GM18907 (cell line): ENCODE data around the gene STPG4.
A peak's percentile ranks its signal among the peaks of the same experiment; 100 is the strongest.

Experiments
- ATAC-seq: cut with Tn5 transposase; IDR thresholded peaks from one replicate; pipeline ENCODE4 v1.9.1; 2021; ENCODE audit warnings: mild to moderate bottlenecking, moderate library complexity; ENCODE audit not compliant: unreplicated experiment

The STPG4 gene

DNA sequence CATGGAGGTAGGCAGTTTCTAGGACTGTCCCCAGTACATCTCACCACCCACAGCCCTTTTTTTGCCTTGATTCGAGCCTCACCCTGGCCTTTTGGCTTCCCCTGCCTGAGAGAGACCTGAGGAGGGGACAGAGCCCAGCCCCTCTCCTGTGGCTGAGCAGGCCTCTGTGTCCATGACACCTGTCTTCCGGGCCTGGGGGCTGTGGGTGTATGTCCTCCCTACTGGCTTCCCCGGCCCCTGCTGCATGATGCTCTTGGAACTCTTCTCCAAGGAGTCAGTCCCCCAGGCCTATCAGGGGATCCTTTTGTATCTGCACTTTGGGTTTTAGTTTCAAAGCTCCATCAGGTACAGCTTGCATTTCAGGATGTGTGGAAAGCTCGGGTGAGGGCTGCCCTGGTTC lies 80.4 kb downstream of the STPG4 start:
- no peak for ATAC-seq

DNA sequence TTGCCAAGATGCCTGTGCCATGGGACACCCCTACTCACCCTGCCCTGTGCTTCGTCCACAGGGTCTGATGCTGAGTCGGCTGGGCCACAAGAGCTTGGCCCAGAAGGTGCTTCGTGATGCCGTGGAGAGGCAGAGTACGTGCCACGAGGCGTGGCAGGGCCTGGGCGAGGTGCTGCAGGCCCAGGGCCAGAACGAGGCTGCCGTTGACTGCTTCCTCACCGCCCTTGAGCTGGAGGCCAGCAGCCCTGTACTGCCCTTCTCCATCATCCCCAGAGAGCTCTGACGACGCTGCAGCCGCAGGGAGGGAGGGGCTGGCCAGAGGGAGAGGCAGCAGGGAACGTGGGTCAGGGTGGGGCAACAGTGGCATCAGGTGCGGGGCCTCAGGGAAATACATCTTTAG lies 81.5 kb downstream of the STPG4 start:
- ATAC-seq = no peak

DNA sequence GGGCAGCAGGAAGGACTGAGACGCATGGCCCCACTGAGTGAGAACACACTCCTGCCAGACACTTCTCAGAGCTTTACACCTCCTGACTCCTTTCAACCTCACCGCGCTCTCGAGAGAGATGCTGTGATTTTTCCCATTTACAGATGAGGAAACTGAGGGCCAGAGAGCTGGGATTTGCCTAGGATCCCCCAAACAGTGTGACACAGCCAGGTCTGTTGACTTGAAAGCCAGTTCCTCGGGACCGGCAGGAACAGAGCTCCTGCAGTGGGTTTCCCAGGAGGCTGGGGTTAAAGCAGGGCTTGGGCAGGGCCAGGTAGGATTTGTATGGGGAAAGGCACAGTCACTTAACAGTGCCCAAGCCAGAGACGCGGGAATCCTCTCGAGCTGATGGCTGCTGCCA lies 81.9 kb downstream of the STPG4 start:
- no peak for ATAC-seq

DNA sequence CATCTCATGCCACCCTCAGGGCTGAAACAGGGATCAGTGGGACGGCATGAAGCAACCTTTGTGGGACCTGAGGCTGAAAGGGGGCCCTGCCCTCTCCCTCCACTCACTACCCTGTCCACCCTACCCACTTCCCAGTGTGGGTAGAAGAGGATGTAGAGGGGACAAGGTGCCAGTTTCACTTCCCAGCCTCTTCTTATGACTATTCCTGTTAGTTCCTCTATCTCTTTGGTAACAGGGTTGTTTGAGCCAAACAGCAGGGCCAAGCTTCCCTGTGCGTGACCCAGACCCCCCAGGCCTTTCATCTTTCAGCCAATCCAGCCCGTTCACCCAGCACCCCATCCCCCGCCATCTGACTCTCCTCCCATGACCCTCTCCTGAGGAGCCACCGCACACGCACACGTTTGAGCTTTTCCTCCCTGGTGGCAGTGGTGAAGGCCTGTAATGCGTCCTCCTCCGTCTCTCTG lies 82.3 kb downstream of the STPG4 start:
- no peak for ATAC-seq

DNA sequence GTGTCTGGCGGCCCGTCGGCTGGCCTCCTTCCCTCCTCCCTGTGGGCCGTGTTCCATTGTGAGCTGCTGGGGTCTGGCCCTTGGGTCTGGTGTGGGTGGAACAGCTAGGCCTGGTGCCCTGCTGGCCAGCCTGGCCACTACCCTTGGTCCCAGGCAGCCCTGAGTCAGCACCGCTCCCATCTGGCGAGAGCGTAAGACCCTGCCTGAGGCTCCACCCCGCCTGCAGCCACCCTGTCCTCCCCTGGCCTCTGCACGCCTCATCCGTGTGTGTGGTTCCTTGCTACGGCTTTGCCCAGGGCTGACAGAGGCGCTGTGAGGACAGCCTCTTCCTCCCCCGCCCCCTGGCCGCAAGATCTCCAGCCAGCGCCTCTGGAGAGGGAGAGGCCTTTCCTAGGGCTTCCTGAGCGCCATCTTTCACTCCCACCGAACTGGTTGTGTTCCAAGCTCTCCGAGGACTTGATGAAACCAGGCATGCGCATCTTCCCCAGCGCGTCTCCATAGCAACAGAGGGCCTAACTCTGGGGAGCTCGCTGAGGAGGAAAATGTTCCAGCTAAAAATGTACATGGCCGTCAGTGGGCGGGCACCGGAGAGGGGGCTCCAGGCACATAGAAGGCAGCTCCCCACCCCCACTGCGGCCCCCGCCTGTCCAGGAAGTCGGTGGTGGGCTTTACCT lies 83.0 kb downstream of the STPG4 start:
- ATAC-seq = peak; percentile 2

DNA sequence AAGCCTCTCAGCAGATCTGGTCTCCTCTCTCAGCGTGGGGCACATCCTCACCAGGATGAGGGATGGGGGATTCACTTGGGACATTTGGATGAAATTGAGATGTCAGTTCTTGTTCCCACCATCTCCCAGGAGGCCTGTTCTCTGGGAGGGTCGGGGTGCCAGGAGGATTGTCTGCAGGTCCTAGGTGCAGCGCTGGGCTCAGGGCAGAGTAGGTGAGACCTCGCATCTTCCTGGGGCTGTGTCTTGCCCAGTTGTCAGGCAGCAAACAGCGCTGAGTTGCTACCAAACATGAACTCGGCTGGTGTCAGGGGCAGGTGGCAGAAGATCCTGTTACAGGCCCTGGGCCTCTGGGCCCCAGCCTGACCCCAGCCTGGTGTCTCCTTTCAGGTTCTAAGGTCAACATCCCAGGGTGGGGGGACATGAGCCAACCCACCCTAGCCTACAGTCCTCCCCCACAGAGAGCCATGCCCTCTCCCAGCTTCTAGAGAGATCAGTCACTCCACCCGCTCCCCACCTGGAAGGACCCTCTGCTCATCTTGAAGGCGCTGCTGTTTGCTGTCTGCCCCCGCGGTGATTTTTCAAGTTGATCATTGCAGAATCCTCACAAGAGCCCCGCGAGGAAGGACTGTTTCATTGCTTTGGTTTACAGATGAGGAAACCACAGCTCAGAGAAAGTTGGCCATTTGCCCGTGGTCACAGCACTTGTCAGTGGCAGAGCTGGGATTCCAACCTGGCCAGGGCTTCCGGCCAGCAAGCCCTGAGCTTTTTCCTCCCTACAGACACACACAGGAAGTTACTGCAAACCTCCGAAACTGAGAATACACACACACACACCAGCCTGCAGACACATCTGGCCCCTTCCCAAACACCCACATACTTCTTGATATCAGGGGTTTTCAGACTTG lies 83.9 kb downstream of the STPG4 start:
- peak; percentile 75 for ATAC-seq

DNA sequence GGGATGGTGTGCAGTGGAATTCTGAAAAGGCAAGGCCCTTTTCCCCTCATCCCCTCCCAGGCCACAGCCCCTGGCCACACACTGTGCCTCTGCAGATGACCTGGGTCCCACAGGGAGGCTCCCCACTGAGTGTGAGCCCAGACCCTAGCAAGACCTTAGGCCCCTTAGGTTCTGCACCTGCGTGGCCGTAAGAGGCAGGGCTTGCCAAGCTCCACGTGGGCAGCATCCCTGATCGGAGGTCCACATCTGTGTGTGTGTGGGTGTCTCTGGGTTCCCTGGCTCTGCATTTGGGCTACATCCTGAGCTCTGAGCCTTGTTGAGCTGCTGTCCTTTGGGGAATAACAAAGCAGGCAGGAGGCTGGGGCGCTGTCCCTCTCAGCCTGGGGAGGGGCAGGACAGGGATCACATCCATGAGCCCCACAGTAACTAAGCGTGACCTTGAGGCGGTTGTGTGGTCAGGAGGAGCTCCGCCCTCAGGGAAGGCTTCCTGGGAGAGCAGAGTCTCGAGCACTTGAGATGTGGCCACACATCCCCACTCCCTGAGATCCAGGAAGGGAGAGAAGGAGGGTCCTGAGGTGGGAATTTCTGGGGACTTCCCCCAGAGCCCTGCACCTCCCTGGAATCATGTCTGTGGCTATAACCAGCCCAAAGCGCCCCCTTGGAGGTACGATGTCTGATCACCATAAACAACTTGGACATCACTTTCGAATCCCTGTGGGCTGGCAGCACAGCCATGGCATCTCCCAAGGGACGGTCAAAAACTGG lies 84.8 kb downstream of the STPG4 start:
- ATAC-seq = no peak

DNA sequence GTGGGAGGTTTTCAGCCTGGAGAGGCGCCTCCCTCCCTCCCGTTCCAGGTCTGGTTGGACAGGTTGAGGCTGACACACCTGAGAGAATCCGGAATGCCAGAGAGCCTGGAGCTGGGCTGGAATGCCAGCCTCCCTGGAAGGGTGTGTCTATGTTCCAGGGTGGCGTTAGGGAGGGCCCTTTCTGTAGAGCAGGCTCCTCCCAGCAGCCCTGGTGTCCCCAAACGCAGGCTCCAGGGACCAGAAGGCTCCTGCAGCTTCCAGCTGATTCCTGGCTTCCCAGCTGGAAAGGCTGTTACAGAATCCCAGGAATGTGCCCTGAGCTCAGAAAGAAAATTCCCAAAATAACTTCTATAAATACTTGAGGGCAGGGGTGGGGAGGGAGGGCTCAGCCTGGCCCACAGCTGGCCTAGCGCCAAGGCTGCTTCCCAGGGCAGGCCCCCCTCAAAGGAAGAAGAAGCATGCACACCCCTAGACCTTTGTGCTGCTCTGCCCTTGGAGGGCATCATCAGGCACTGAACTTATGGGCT lies 85.4 kb downstream of the STPG4 start:
- no peak for ATAC-seq

DNA sequence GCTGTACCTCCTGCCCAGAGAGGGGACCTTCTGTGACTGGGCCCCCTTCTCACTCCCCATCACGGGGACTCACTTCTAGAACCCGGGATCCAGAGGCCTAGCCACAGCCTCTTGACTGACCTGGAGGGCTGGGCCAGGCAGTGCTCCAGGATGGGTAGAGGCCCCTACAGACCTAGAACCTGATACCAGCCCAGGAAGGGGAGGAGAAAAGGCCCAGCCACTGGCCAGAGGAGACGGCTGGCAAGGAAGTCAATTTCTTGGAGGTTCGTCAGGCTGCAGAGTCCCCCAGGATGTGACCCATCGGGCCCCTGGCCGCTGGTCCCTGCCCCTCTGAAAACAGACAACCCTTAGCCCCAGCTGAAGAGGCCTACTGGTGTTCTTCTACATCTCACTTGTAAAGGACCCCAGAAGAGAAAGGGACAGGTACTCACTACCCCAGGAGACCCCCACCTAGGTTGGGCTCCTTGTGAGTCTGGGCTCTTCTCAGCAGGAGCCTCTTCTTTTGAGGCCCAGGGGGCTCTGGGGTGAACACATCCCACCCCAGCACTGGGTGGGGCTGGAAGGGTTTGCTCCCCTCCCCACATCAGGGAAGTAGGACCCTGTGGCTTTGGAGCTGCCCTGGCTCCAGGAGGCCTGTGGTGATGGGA lies 86.0 kb downstream of the STPG4 start:
- ATAC-seq = no peak

DNA sequence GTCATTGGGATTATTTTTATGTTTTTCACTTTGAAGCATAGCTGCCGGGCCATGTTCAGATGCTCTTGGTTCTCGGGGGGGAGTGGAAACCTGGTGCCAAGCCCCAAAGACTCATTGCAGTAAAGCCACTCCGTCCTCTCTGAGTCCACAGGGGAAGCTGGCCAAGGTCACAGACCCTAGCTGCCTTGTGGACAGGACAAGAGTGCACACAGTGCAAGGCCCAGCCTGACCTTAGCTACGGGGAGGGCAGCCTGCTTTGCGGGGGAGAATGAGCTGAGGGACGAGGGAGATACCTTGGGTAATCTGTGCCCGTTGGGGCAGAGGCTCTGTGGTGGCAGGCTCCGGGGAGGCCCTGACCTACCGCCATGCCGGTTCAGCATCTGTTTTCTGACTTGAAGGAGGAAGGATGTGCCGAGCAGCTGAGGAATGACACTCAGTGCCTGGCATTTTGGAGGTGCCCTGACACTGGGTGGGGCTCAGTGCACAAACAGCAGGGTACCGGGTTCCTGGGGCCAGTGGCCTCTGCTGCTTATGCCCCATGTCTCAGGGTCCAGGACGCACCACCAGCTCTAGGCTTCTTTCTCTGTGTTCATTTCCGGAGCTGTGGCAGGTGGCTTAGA lies 87.2 kb downstream of the STPG4 start:
- no peak for ATAC-seq

DNA sequence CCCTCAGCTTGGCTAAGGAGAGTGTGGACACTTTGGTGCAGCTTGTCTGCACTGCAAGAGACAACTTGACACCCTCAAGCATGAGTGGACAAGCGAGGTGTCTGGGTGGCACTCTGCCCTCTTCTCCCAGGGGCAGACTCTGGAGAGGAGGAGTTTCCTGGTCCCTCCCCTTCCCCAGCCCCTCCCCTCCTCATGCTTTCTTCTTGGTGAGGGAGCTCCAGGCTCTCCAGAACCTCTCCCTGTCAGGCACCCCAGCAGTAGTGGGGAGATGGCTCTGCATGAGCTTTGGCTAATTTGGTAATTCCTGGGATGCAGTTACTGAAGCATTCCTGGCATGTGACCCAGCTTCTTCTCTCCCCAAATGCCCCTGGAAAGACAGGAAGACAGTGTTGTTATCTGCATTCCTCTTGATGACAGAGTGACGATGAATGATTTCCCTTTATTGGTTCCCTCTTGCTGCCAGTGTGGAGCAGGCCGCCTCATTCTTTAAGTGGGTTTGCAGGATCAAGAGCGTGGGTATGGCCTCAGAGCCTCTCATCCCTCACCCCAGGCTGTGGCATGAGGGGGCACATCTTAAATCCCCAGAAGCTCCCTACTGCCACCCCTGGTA lies 89.2 kb downstream of the STPG4 start:
- ATAC-seq = no peak

DNA sequence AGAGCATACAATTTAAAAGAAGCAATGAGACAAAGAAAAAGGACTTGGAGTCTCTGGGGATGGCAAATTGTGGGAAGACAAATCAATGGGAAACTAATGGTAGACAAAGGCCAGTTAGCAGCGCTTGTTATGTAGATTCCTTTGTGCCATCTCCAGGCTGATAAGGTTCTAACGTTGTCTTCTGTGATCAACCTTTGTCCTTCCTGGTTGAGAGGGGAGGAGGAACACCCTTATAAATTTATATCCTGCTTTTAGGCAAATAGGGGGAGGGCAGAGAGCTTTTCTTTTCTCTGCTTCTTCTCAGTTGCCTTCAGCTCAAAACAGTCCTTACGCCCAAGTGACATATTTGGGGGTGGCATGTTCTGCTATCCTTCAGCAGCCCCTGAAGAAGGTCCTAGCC lies 89.8 kb downstream of the STPG4 start:
- no peak for ATAC-seq

DNA sequence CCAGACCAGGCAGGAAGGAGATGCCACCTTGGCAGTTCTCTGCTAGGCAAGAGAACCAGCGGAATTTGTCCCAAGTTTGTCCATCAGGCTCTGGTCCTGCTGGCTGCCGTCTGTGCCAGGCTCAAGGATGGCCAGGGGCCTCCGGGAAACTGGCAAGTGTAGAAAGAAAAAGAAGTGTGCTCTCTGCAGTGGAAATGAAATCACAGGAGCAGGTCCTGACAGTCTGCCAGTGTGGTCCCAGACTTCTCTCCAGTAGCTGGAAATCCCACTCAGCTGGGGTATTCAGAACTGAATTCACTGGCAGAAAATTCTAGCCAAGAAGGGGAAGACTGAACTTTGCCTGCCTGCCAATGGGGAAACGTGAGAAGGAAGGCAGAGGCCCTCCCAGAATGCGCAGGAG lies 91.0 kb downstream of the STPG4 start:
- ATAC-seq = no peak

DNA sequence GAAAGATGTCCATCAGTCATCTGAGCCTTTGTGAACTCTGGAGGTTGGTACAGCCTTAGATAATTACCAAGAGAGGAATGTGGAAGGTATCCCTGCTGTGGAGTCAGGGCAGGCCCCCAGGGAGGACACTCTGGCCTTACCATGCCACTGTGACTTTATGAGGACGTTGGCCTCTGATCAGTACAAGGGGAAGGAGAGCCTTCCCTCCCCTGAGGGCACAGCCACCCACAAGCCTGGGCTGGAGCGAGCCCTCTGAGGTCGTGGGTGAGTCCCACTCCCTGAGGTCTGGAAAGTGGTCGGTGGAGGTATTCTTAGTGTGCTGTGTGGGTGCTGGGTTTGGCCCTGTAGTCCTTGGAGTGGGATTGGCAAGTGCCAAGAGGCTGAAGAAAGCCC lies 91.6 kb downstream of the STPG4 start:
- no peak for ATAC-seq

DNA sequence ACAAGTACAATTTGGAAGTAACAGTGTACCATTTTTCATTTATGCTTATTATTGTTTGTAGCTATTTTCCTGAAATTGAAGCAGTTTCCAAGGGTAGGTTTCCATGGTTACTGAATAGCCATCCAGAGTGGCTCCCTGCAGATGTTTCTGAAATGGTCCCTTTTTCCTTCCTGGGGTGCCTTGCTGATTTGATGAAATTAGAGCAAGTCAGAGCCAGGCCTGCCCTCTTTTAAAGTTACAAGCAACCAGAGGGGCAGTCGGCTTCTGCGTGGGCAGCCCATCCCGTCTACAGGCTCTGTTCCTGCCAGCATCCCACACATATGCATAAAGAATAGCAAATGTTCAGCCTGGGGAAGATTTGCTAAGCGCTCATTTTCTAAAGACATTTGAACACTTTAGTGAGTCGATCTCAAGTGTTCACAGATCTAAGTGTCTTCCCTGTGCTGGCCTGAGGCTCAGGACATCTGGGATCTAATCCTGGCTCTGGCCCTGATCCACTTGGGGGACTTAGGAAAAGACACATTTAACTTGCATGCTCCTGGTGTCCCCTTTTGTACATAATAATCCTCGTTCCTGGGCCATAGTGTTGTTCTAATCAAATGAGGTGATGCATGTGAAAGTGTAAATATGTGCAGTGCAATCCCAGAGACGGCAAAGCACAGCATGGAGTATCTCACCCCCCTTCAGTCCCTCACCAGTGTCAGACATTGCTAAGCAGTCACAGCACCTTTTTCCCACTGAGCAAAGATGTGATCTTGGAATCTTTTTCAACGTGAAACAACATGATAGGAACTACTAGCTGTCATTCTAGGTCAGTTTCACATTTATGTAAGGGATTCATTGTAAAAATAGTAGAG lies 92.2 kb downstream of the STPG4 start:
- no peak for ATAC-seq

DNA sequence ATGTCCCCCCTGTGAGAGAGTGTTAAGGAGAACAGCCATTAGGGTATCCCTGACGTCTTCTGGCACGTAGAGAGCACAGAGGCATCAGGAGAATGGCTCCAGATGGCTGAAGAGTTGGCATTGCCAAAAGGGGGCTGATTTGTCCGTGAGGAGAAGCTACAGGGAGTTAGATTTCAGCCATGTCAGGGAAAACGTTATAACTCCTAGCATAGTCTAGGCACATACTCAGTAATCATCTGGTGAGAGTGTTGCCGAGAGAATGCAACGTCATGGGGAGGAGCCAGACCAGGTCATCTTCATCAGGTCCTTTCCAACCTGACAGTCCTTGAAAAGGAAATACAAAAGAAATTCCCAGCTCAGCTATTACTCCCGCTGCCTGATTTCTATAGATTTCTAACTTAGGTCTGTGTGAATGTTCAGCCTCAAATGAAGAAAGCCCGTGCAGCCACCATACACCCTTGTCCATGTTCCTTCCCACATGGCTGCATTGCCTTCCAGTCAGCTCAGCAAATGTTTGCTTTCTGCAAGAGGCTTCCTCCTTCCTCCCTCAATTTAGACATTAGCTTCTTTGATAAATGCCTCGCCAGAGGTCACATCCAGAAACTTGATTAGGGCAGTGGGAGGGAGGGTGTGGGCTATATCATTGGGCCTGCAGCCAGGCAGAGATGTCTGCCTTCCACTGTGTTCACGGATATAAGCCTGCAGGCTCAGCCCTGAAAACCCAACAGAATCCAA lies 93.0 kb downstream of the STPG4 start:
- no peak for ATAC-seq

DNA sequence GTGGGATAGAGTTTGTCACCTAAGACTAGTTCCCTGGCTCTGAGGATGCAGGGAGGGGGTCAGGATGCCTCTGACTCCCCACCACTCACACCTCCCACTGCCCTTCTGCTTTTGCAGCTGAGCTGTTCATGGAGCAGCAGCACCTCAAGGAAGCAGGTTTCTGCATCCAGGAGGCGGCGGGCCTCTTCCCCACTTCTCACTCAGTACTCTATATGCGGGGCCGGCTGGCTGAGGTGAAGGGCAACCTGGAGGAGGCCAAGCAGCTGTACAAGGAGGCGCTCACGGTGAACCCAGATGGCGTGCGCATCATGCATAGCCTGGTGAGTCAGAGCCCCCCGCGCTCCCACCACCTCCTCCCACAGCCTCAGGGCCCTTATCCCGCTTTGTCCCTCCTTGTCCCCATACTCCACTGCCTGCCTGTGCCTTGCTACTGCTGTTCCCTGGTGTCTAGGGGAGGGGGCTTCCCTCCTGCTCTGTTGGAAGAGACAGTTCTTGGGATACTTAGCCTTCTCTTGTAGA lies 94.4 kb downstream of the STPG4 start:
- ATAC-seq = no peak
